GM12878 (cell line): ENCODE measurements around the gene ARHGAP40. TPM values are rescaled to one million over a fixed set of nuclear protein-coding genes. Genes with fewer than 3 reads are reported as not detected.

Source experiments
- BACH1 ChIP-seq: fragments of 450-650 bp; IDR thresholded peaks from 2 replicates; pipeline ENCODE4 v1.6.1; 2017; ENCODE audit warnings: mild to moderate bottlenecking, borderline replicate concordance
- E4F1 ChIP-seq: fragments of 450-650 bp; IDR thresholded peaks from 2 replicates; pipeline ENCODE4 v1.6.1; 2018; ENCODE audit warnings: borderline replicate concordance, mild to moderate bottlenecking; ENCODE audit not compliant: partially characterized antibody
- EGR1 ChIP-seq, 2 experiments: IDR thresholded peaks; 1 replicate in 1 of 2; 2 replicates in 1 of 2; pipeline ENCODE4 v1.6.1; 2011 to 2012; ENCODE audit warnings: low read depth in 2 of 2, low read length in 2 of 2, borderline replicate concordance in 1 of 2, mild to moderate bottlenecking in 1 of 2, moderate library complexity in 1 of 2
- HCFC1 ChIP-seq: fragments of 150-350 bp; IDR thresholded peaks from 2 replicates; pipeline ENCODE4 v1.6.1; 2014; ENCODE audit warnings: low read length
- JUNB ChIP-seq: IDR thresholded peaks from 2 replicates; pipeline ENCODE4 v1.6.1; 2016; ENCODE audit warnings: antibody characterized with exemption, mild to moderate bottlenecking
- MEF2B ChIP-seq: fragments of 450-650 bp; IDR thresholded peaks from 2 replicates; pipeline ENCODE4 v1.6.1; 2018; ENCODE audit warnings: mild to moderate bottlenecking, moderate library complexity; ENCODE audit not compliant: partially characterized antibody, poor library complexity, severe bottlenecking
- MTA3 ChIP-seq: IDR thresholded peaks from 2 replicates; pipeline ENCODE4 v1.6.1; 2012; ENCODE audit warnings: low read length, inconsistent platforms, borderline replicate concordance
- NKRF ChIP-seq: fragments of 450-650 bp; conservative IDR thresholded peaks from 2 replicates; pipeline ENCODE4 v1.6.1; 2017; ENCODE audit warnings: mild to moderate bottlenecking, moderate library complexity
- SMARCA5 ChIP-seq: fragments of 450-650 bp; IDR thresholded peaks from 2 replicates; pipeline ENCODE4 v1.6.1; 2017; ENCODE audit warnings: mild to moderate bottlenecking
- TCF12 ChIP-seq: IDR thresholded peaks from 2 replicates; pipeline ENCODE4 v1.6.1; 2011; ENCODE audit warnings: low read depth, mild to moderate bottlenecking, low read length
- YY1 ChIP-seq: IDR thresholded peaks from 2 replicates; pipeline ENCODE4 v1.6.1; 2011; ENCODE audit warnings: low read depth, mild to moderate bottlenecking, low read length
- ZNF24 ChIP-seq: fragments of 450-650 bp; IDR thresholded peaks from 2 replicates; pipeline ENCODE4 v1.6.1; 2017; ENCODE audit warnings: antibody characterized with exemption, mild to moderate bottlenecking
- polyA plus RNA-seq, 11 experiments: library from polyadenylated mRNA; depleted of rRNA in 4 of 11; unstranded in 6 of 11; stranded (reverse) in 5 of 11; fragments of >200 nt; fragmentation: Nextera tagmentation in 4 of 11; fragmentation: Illumina TruSeq in 1 of 11; extraction: Ambion mirVana in 4 of 11; extraction: Trizol in 1 of 11; gene quantifications; 1 replicate in 1 of 11; 2 replicates in 10 of 11; pipeline versions ENCODE4 v1.2.1 to v1.2.3, GENCODE V29; 2011 to 2016; ENCODE audit warnings: inconsistent platforms in 2 of 11, missing spikeins in 2 of 11, low read depth in 1 of 11
- total RNA-seq, 4 experiments: library from RNA; depleted of rRNA in 3 of 4; stranded (reverse); fragments of >200 nt in 3 of 4; fragmentation: Illumina TruSeq in 1 of 4; extraction: Trizol in 1 of 4; gene quantifications; 2 replicates each; pipeline versions ENCODE4 v1.2.1 to v1.2.3, GENCODE V29; 2013 to 2021

The ARHGAP40 gene
- total and polyA plus RNA-seq, 10 of the 15 experiments (the other 5 are each of a cell fraction or from before 2014, with no cell fraction given) = 0.06 to 0.07 TPM; not detected in 8

- TF ChIP-seq E4F1 = no peak
- no peak for TF ChIP-seq BACH1
- TF ChIP-seq MTA3 = no peak
- no peak for TF ChIP-seq JUNB
- no peak for TF ChIP-seq NKRF
- TF ChIP-seq EGR1 (IDR thresholded peaks at IDR 0.05; ENCODE audit: borderline replicate concordance in 1 of 2, low read depth in 2 of 2, low read length in 2 of 2) = no peak
- no peak for TF ChIP-seq TCF12
- no peak for TF ChIP-seq HCFC1
- no peak for TF ChIP-seq YY1
- TF ChIP-seq SMARCA5 = no peak
- no peak for TF ChIP-seq ZNF24
- no peak for TF ChIP-seq MEF2B
Observed at GRCh38 chr20:38573413-38573812, 28.2 kb upstream of the ARHGAP40 start (continued).
